NCI-H748 treated with DMSO at 0.1 percent for 48 hours (cell line): Measurements from ENCODE around the gene SORCS2.

Experiments used
- DNase-seq: peaks from one replicate; lab custom pipeline; 2025; lab: John Stamatoyannopoulos, UW

The SORCS2 gene

GRCh38 chr4:7779432-7779768 lies 587.1 kb downstream of the SORCS2 start:
- DNase-seq, result no peak

GRCh38 chr4:7780751-7781348 lies 588.5 kb downstream of the SORCS2 start:
- no peak for DNase-seq

- no peak for DNase-seq
Observed at GRCh38 chr4:7781366-7781765, 589.0 kb downstream of the SORCS2 start.

GRCh38 chr4:7781993-7782392 lies 589.7 kb downstream of the SORCS2 start:
- no peak for DNase-seq

- DNase-seq, result no peak
Observed at GRCh38 chr4:7782783-7783182, 590.4 kb downstream of the SORCS2 start.

GRCh38 chr4:7783541-7783940 lies 591.2 kb downstream of the SORCS2 start:
- DNase-seq, result no peak

- no peak for DNase-seq
Observed at GRCh38 chr4:7784131-7784870, 592.0 kb downstream of the SORCS2 start.

- DNase-seq, result no peak
Observed at GRCh38 chr4:7785017-7785416, 592.7 kb downstream of the SORCS2 start.

GRCh38 chr4:7786040-7786439 lies 593.7 kb downstream of the SORCS2 start:
- no peak for DNase-seq

GRCh38 chr4:7786517-7786916 lies 594.2 kb downstream of the SORCS2 start:
- no peak for DNase-seq

- DNase-seq, result no peak
Observed at GRCh38 chr4:7787067-7787466, 594.7 kb downstream of the SORCS2 start.

- DNase-seq, result no peak
Observed at GRCh38 chr4:7787681-7788141, 595.4 kb downstream of the SORCS2 start.

- no peak for DNase-seq
Observed at GRCh38 chr4:7788193-7788592, 595.9 kb downstream of the SORCS2 start.

GRCh38 chr4:7788694-7789425 lies 596.5 kb downstream of the SORCS2 start:
- DNase-seq, result no peak

GRCh38 chr4:7790023-7790422 lies 597.7 kb downstream of the SORCS2 start:
- DNase-seq, result no peak

- DNase-seq, result no peak
Observed at GRCh38 chr4:7790999-7791398, 598.7 kb downstream of the SORCS2 start.
